Choroid plexus epithelial cell (primary cell): ENCODE measurements around the gene PDIA5.

ENCODE experiments used
- DNase-seq: peaks from one replicate; pipeline ENCODE4 v3.0.0-alpha.2; 2010; ENCODE audit warnings: low read depth
- H3K4me3 ChIP-seq: 2 replicates; pipeline ENCODE4 v1.5.1; 2011; ENCODE audit warnings: low read depth, mild to moderate bottlenecking, control low read depth, low read length, moderate library complexity
- CTCF ChIP-seq: conservative IDR thresholded peaks from 2 replicates; pipeline ENCODE4 v1.5.1; 2011; ENCODE audit warnings: low read depth, mild to moderate bottlenecking, control low read depth, inconsistent platforms, low read length, moderate library complexity

PDIA5 gene

DNA sequence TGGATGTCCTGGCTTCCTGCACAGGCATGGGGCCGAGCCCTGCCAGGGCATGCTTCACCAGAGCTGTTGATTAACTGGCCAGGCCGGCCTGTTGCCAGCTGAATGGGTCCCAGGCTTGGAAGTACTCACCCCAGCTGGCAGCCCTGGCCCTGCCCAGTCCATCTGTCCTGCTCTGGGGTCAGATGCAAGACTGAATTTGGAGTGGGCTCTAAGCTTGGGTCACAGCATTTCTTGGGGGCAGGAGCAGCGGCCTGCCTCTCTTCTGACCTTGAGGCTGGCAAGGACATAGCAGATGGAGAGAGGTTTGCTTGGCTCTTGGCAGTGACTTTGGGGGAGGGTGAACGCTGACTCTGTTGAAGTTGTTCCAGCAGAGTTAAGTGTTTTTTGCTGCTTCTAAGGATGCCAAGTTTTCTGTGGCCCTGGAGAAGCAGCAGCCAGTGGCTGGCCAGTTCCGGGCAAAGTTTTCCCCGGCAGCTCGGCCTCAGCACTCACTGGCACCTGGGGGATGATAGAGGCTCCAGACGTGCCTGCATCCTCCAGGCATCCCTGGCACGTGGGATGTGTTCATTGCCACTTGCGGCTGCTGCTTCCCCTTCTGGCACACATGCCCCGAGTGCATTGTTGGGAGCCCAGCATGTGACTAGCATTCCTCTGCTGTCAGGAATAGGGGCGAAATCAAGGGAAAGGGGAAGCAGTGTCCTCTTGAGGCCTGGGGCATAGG is 22.9 kb downstream of the PDIA5 start:
- TF ChIP-seq CTCF: no peak
- no peak for DNase-seq
- H3K4me3 ChIP-seq: no peak overlapping the region

GRCh38 chr3:123090728-123091531 is 24.1 kb downstream of the PDIA5 start:
- H3K4me3 ChIP-seq: no peak overlapping the region
- DNase-seq: no peak
- TF ChIP-seq CTCF: no peak

DNA sequence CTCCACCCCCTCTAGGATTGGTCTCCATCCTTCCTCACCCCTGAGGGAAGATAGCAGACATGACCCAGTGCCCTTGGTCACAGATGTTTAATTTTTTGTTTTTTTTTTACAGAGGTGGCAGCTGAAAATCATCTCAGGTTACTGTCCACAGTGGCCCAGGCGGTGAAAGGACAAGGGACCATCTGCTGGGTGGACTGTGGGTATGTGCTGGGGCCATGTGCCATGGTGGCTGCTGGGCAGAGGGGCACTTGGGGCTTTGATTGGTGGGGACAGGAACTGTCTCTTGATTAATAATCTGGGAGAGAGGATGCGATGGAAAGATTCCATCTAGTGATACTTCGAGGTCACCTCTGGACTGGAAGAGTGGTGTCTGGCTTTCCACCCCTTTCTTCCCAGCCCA is 25.4 kb downstream of the PDIA5 start:
- no peak for DNase-seq
- no peak overlapping the region for H3K4me3 ChIP-seq
- no peak for TF ChIP-seq CTCF

GRCh38 chr3:123093696-123094095 is 26.9 kb downstream of the PDIA5 start:
- no peak for TF ChIP-seq CTCF
- DNase-seq: no peak
- no peak overlapping the region for H3K4me3 ChIP-seq

DNA sequence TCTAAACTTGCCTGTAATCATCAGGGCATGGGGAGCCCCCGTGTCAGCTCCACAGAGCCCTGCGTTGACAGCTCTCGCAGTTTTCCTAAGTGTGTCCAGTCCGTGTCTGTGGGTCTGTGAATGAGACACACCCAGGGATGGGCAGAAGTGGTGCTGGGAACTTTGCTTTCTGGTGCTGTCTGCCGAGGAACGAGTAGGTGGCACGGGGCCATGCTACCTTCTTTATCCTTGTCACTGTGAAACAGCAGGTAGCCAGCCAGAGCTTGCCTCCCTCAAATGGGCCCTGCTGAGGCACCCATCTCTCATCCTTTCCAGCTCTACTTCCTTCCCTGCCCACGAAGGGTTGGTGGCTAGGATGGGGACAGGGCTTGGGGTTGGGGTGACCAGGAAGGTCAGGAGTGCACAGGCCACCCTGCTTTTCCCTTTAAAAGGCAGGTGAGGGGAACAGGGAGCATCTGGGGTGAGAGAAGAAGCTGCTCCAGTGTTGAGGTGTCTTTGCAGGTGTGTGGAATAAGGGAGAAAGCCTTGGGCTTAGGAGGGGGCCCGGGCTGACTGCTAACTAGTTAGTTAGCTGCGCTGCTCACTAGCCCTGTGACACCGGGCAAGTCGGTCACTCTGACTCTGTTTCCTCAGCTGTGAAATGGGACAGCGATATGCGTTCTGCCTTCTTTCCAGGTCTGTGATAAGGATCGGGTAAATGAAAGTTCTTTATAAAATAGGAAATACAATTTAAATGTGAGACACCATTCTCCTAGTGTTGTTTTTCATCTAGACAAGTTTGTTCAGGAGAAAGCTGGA is 27.9 kb downstream of the PDIA5 start:
- DNase-seq: no peak
- H3K4me3 ChIP-seq: no peak overlapping the region
- TF ChIP-seq CTCF: no peak

GRCh38 chr3:123096126-123096525 is 29.3 kb downstream of the PDIA5 start:
- no peak for TF ChIP-seq CTCF
- H3K4me3 ChIP-seq: no peak overlapping the region
- DNase-seq: no peak
